GM21447 (cell line): ENCODE data around the gene PAPPA2.

Experiments
- ATAC-seq: cut with Tn5 transposase; IDR thresholded peaks from one replicate; pipeline ENCODE4 v1.9.1; 2021; ENCODE audit not compliant: unreplicated experiment

Gene PAPPA2

GRCh38 chr1:176499671-176500070 is 36.7 kb downstream of the PAPPA2 start:
- no peak for ATAC-seq

- ATAC-seq = no peak
Observed at GRCh38 chr1:176501599-176501998, 38.6 kb downstream of the PAPPA2 start.

GRCh38 chr1:176504848-176505553 is 42.0 kb downstream of the PAPPA2 start:
- ATAC-seq = no peak

GRCh38 chr1:176512966-176513365 is 50.0 kb downstream of the PAPPA2 start:
- no peak for ATAC-seq

GRCh38 chr1:176515310-176515709 is 52.3 kb downstream of the PAPPA2 start:
- no peak for ATAC-seq

- ATAC-seq = peak; percentile 80
Observed at GRCh38 chr1:176517484-176517883, 54.5 kb downstream of the PAPPA2 start.

- no peak for ATAC-seq
Observed at GRCh38 chr1:176521211-176521610, 58.2 kb downstream of the PAPPA2 start.

GRCh38 chr1:176522310-176522845 is 59.4 kb downstream of the PAPPA2 start:
- no peak for ATAC-seq

GRCh38 chr1:176529395-176530090 is 66.6 kb downstream of the PAPPA2 start:
- no peak for ATAC-seq

- ATAC-seq = no peak
Observed at GRCh38 chr1:176531036-176531435, 68.1 kb downstream of the PAPPA2 start.

GRCh38 chr1:176531921-176532897 is 69.2 kb downstream of the PAPPA2 start:
- no peak for ATAC-seq

GRCh38 chr1:176533020-176533419 is 70.0 kb downstream of the PAPPA2 start:
- ATAC-seq = no peak

- ATAC-seq = no peak
Observed at GRCh38 chr1:176536588-176536987, 73.6 kb downstream of the PAPPA2 start.

GRCh38 chr1:176539018-176539417 is 76.0 kb downstream of the PAPPA2 start:
- ATAC-seq = no peak

GRCh38 chr1:176540428-176540827 is 77.5 kb downstream of the PAPPA2 start:
- no peak for ATAC-seq

- no peak for ATAC-seq
Observed at GRCh38 chr1:176541663-176542062, 78.7 kb downstream of the PAPPA2 start.

- no peak for ATAC-seq
Observed at GRCh38 chr1:176542352-176542751, 79.4 kb downstream of the PAPPA2 start.

- ATAC-seq = no peak
Observed at GRCh38 chr1:176543360-176544129, 80.6 kb downstream of the PAPPA2 start.

- no peak for ATAC-seq
Observed at GRCh38 chr1:176545034-176545639, 82.2 kb downstream of the PAPPA2 start.

- ATAC-seq = no peak
Observed at GRCh38 chr1:176546825-176547224, 83.8 kb downstream of the PAPPA2 start.
